ENCODE data around the gene PNPT1.

PNPT1 gene

DNA sequence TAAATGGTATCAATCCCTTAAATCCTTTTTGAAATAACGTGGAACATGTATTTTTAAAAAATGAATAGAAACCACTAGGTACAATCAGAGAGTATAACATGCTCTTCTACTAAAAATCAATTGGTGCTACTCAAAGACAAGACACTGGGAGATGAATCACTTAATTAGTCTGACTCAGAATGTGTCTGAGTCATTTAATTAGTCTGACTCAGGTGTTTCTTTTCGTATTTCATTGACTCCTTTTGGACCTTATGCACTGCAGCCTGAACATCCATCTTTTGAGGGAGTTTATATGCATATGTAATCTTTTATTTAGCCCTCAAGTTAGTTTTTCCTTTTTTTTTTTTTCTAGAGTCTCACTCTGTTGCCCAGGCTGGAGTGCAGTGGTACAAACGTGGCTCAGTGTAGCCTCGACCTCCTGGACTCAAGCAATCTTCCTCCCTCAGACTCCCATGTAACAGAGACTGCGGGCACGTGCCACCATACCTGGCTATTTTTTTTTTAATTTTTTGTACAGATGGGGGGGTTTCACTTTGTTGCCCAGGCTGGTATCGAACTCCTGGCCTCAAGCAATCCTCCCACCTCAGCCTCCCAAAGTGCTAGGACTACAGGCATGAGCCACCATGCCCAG lies 102.7 kb downstream of the PNPT1 start:
- H2AFZ ChIP-seq (ENCODE audit: low read depth, low read length): no peak overlapping the region
- H4K20me1 ChIP-seq (ENCODE audit: insufficient read depth, low read length): 0 out of 2 replicates have a peak, but pooled peaks cover 8% of the 10 kb centered on the region
- H3K79me2 ChIP-seq (ENCODE audit: low read length): peaks cover 60% of the 10 kb centered on the region
- no peaks in the 10 kb centered on the region for H3K9me3 ChIP-seq (ENCODE audit: insufficient read depth, low read length)
- no peak overlapping the region for H3K4me3 ChIP-seq (ENCODE audit: low read length)
- no peak overlapping the region for H3K9ac ChIP-seq (ENCODE audit: low read length)
- H3K4me2 ChIP-seq (ENCODE audit: low read length): peak overlapping the region; percentile 2; the same call in 1 of the 2 replicates
- H3K36me3 ChIP-seq (replicated peaks; ENCODE audit: low read depth, low read length): peaks cover 23% of the 10 kb centered on the region
- H3K4me1 ChIP-seq (ENCODE audit: low read length): peaks cover 13% of the 10 kb centered on the region
- H3K27ac ChIP-seq (ENCODE audit: low read length): no peak overlapping the region
- no peak for TF ChIP-seq EZH2phosphoT487 (IDR thresholded peaks at IDR 0.05; ENCODE audit: low read depth)
- TF ChIP-seq, protein P1, sequence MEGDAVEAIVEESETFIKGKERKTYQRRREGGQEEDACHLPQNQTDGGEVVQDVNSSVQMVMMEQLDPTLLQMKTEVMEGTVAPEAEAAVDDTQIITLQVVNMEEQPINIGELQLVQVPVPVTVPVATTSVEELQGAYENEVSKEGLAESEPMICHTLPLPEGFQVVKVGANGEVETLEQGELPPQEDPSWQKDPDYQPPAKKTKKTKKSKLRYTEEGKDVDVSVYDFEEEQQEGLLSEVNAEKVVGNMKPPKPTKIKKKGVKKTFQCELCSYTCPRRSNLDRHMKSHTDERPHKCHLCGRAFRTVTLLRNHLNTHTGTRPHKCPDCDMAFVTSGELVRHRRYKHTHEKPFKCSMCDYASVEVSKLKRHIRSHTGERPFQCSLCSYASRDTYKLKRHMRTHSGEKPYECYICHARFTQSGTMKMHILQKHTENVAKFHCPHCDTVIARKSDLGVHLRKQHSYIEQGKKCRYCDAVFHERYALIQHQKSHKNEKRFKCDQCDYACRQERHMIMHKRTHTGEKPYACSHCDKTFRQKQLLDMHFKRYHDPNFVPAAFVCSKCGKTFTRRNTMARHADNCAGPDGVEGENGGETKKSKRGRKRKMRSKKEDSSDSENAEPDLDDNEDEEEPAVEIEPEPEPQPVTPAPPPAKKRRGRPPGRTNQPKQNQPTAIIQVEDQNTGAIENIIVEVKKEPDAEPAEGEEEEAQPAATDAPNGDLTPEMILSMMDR (IDR thresholded peaks at IDR 0.05; ENCODE audit: low read depth, low read length): no peak
- H3K27me3 ChIP-seq (ENCODE audit: low read depth, low read length): no peaks in the 10 kb centered on the region

DNA sequence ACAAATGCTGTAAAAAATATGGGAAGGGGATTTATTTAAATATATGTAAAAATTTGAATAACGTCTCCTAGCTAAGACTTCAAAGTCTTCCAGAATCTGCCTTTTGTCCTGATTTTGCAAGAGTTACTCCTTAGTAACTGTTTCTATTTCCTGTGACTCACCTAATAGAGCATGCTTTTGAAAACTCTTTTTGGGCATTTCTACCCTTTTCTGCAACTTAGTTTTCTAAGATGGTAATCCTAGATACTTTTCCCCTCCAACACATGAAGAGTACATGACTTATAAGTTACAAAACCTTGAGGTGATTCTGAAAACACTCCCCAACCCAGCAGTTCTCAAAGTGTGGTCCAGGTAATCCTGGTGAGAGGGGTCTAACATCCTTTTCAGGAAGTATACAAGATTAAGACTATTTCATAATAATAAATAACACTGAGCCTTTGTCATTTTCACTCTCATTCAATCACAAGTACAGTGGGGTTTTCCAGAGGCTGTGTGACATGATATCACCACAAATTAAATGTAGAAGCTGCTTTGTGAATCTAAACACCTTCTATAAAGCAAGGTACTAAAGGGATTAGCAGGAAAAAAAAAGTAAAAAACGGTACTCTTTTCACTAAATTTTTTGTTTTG lies 108.1 kb downstream of the PNPT1 start:
- H3K4me1 ChIP-seq (ENCODE audit: low read length): peaks cover 2% of the 10 kb centered on the region
- no peak overlapping the region for H3K27ac ChIP-seq (ENCODE audit: low read length)
- H3K36me3 ChIP-seq (replicated peaks; ENCODE audit: low read depth, low read length): peaks cover 27% of the 10 kb centered on the region
- TF ChIP-seq EZH2phosphoT487 (IDR thresholded peaks at IDR 0.05; ENCODE audit: low read depth): no peak
- TF ChIP-seq, protein P1 (IDR thresholded peaks at IDR 0.05; ENCODE audit: low read depth, low read length): no peak
- H3K4me3 ChIP-seq (ENCODE audit: low read length): no peak overlapping the region
- no peaks in the 10 kb centered on the region for H3K9me3 ChIP-seq (ENCODE audit: insufficient read depth, low read length)
- H3K4me2 ChIP-seq (ENCODE audit: low read length): no peak overlapping the region
- no peak overlapping the region for H3K9ac ChIP-seq (ENCODE audit: low read length)
- H3K27me3 ChIP-seq (ENCODE audit: low read depth, low read length): no peaks in the 10 kb centered on the region
- H4K20me1 ChIP-seq (ENCODE audit: insufficient read depth, low read length): 0 out of 2 replicates have a peak, but pooled peaks cover 2% of the 10 kb centered on the region
- peaks cover 44% of the 10 kb centered on the region for H3K79me2 ChIP-seq (ENCODE audit: low read length)
- no peak overlapping the region for H2AFZ ChIP-seq (ENCODE audit: low read depth, low read length)

All from OCI-LY3 (cell line).